ENCODE measurements around the gene EXOC6.

The EXOC6 gene

DNA sequence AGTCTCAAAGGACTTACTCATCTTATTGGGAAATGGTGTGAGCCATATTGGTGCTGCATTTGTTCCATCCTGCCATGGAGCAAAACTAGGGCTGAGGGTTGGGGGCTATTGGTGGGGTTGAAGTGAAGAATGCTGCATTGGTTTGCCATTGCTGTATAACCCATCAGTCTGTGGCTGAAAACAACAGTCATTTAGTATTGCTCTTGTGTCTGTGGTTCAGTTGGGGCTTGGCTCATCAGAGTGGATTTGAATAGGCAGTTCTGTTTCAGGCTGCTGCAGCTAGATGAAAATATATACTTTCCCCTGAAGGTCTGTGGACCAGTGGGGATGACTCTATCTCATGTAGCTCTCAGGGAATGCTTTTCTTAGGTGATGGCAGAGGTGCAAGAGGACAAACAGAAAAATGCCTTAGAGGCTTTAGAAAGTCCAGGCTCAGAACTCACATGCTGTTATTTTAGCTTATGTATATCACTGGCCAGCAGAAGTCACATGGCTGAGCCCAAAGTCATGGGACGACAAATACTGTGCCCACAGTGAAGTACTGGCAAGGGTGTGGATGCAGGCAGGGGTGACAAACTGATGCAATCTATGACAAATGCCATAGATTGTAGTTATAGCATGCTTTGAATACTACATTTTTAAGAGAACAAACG lies 15.2 kb upstream of the EXOC6 start:
- no peak for DNase-seq

DNA sequence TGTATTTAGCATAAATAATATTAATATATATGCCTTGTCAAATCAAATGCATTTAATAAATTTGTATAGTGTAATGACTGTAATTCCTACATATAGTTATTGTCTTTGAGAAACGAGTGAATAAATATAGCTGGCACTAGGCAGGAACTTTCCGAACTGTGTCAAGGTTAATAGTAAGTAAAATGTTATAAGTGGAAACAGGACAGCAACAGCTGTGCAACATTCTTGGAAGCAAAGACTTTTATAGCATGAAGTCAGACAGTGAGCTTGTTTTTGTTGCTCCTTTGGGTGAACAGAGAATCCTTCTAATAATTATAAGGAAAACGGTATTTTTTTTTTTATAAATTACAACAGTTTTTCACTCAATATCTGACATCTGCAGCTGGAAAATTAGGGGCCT lies 14.0 kb upstream of the EXOC6 start:
- no peak for DNase-seq

DNA sequence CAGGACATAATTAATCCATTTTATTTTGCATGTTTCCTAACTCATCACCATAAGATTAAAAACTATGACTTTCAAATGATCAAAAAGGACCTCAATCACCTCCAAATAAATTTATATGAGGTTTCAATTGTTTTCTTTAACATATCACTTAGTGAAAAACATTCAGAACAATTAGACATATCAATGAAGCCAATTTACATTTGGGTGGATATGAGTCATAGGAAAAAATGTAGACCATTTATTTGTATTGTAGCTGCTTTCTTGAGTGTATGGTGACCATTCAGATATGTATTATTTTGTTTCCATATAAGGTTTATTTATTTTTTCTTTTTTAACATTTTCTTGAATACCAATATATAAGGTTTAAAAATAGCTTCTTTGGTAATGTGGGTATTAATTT lies 13.3 kb upstream of the EXOC6 start:
- DNase-seq = no peak

DNA sequence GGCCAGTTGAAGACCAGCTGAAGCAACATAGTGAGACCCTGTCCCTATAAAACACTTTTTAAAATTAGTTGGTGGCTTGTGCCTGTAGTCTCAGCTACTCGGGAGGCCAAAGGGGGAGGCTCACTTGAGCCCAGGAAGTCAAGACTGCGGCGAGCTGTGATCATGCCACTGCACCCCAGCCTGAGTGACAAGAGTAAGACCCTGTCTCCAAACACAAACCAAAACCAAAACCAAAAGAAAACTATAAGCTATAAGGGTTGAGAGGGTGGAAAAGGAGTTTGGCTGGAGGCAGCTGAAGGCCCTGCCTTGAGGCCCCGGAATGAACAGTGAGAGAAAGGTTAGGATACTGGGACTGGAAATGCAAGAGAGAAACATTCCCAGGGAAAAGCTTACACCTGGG lies 10.9 kb upstream of the EXOC6 start:
- DNase-seq = no peak

DNA sequence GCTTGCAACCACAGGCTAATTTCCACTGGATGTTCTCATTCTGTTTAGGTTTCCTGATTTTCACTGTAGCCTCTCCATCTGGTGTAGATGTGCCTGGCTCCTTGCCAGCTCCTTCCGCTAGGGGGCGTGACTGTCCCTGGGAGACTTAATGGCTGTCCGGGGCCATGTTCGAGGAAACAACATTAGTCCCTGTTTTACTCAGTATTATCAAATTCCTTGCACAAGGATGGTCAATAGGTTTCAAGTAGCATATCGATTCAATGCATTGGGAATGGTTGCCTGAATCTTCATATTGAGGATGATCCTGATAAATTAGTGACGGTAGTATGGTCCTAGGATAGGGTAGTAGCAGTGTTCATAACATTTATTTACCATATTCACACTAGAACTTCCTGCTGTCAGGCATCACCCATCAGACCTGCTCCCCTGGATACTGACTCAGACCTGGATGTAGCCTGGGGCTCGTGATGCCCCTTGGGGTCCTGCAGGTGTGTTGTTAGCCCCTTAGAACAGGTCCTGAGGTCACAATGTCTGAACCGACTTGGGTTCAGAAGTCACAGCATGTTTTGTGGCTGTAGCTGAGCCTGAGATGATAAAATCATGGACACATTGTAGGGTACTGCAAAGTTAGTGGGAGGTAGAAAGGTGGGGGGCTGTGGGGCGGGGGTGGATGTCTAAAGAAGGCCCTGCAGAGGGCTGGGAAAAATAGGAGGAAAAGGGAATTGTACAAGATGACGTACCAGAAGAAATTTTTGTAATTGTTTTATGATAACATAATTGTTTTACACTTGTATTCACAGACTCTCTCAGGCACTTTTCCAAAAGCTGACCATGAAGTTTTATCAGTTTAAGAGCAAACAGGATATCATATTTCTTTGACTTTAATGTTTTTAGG lies 8.9 kb upstream of the EXOC6 start:
- peak; percentile 35 for DNase-seq

DNA sequence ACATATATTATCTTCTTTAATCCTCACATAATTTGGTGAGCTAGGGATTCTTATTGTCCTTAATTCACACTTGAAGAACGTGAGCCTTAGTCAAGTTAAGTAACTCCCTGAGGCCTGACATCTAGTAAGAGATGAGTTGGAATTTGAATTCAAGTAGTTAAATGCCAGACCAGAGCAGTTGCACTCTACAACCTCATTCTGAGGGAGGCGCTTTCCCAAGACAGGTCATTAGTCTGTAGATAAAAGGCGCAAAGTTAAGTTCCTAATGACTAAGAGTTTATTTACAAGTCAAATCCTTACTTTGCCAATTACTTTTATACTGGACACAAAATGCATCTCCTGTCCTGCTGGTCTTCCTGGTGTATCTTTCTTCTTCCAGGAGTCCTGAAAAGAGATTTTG lies 3.6 kb upstream of the EXOC6 start:
- DNase-seq = no peak

DNA sequence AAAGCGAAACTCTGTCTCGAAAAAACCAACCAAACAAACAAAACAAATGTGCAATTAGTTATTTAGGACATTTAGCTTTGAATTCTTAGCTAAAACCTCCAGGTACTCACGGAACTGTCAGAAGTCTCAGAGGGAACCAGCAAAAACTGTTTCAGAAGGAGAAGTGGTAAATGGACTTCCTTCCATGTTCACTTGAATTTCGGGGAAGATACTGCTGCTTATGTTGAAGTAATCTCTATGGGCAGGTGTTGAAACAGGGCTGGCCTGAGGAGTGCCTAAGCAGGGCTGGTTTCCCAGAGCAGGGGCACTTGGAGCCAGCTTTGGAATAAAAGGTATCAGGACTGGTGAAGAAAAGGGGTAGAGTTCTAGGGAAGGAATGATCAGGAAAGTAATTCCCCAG lies 2.4 kb upstream of the EXOC6 start:
- DNase-seq = no peak

DNA sequence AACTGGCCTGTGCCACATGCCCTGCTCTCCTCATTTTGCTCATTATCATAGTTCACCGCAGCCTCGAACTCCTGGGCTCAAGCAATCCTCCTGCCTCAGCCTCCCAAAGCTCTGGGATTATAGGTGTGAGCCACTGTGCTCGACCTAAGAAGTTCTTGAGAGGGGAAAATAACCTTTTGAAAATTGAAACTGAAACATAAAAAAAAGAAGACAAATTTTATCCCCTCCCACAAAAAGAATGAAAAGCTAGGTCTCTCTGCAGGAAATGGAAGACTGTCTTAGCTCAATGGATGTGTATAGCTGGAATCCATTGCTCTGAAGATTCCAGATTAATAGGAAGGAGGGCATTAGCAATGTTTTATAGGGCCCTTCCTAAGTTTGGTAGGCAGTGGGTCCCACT lies 2.0 kb upstream of the EXOC6 start:
- no peak for DNase-seq

DNA sequence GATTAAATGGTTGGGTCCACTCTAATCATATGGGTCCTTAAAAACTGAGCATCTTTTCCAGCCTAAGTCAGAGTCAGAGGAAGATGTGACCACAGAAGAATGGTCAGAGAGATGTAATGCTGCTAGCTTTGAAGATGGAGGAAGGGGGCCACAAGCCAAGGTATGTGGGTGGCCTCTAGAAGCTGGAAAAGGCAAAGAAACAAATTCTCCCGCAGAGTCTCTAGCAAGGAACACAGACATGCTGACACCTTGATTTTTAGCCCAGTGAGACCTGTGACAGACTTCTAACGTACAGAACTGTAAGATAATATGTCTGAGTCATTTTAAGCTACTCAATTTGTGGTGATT lies 1.5 kb upstream of the EXOC6 start:
- DNase-seq = no peak

DNA sequence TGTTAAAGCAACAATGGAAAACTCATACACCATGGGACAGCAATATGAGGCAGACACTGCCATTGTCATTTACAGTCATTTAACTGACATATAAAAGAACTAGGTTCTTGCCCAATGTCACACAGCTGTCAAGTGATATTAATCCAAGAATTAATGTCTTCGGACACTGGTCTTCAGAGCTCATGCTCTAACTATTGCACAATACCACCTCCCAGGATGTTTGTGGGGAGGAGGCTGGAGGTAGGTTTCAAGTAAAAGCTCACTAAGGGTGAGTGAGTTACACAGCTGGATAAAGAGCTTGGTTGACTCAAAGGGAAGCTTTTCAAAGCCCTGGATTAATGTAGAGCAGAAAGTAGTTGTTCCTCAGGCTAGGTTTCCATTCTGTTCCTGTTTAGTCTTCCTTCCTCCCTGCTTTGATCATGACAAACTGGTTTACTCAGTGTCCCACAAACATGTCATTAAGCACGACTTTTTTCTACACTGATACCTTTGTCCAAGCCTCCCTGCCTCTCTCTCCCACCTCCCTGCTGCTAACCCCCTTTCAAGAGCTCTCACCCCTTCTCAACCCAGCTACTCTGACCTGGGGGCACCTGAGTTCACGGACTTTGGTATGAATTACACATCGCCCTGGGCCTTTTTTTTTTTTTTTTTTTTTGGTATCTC lies 987 bp upstream of the EXOC6 start:
- DNase-seq = no peak

DNA sequence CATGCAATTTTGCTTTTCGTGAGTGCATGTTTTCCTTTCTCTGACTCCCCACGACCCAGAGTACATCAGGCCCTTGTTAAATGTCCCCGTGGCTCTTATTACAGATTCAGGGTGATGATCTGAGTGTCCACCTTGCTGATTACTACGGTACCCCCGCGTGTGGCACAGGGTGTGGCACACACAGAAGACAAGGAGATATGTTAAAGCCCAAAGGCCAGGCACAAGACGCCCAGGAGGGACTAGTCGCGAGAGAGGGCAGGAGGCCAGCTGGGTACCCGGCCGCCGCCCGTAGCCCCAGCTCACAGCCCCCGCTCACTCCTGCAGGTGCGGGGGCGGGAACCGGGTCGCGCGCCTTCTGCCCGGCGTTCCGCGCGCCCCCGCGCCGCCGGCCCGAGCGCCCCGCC lies 281 bp upstream of the EXOC6 start:
- DNase-seq = no peak

DNA sequence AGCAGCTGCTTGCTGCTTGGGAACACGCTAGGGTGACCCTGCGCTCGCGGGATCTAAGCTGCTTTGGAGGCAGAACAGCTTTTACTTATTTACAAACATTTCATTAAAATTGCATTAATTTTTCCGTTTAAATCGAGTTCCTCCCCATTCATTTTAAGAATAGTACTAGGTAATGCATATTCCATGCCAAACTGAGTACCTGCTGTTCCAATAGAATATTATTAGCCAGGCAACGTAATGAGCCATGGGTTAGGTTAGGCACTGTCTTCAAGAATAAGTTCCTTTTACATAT lies 860 bp downstream of the EXOC6 start:
- no peak for DNase-seq

DNA sequence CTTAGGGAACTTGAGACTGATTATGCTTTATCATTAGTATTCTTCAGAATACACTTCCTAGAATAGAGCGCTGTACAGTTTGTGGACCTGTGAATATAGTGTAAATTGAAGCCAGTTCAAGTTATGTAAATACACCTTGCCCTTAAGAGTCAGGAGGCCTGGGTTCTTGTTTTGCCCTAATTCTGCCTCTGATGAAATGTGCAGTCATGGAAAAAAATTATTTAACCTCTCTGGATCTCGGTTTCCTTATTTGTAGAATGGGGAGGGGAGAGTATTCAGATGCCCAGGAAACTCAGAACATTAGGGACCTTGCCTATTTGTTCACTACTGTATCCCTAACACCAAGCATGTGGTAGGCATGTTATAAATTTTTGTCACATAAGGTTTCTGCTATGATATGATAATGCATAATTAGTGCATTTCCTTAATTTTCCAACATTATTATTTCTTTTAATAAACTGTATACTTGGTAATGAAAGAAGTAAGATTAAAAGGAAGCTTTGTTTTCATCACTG lies 1.3 kb downstream of the EXOC6 start:
- DNase-seq = no peak

DNA sequence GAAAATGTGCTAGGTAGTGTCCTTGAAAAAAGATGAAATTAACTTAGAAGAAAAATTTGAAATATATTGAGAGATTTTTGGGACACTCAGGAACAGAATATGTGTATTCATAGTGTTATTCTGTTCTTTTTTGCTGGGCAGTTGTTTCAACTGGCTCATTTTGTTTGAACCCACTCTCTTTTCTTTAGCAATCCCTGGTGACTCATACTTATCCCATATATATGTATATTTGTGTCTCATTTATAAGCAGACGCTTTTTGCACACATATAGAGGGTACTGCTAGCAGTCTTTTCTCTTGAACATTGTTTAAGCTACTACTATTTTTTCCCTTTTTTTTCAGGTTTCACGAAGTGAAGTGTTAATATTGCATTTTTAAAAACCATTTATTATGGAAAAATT lies 1.9 kb downstream of the EXOC6 start:
- DNase-seq = no peak

DNA sequence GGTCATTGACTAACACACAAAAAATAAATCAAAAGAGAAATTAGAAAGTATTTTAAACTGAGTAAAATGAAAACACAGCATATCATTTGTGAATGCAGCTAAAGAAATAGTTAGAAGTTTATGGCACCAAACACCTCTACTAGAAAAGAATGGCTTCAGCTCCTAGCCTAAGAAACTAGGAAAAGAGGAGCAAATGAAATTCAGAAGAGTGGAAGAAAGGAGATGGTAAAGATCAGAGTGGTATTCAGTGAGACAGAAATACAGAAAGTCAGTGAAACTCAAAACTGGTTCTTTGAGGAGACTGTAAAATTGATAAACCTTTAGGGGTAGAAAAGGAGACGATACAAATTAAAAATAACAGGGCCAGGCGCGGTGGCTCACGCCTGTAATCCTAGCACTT lies 2.7 kb downstream of the EXOC6 start:
- no peak for DNase-seq

DNA sequence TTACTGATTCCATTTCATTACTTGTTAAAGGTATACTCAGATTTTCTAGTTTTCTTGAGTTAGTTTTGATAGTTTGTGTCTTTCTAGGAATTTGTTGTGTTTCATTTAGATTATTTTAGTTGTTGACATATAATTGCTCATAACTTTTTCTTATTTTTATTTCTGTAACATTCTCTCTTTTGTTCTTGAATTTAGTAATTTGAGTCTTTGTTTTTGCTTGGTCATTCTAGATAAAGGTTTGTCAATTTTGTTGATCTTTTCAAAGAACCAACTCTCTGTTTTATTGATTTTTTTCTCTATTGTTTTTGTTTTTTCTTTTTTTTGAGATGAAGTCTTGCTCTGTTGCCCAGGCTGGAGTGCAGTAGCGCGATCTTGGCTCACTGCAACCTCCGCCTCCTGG lies 7.2 kb downstream of the EXOC6 start:
- no peak for DNase-seq

DNA sequence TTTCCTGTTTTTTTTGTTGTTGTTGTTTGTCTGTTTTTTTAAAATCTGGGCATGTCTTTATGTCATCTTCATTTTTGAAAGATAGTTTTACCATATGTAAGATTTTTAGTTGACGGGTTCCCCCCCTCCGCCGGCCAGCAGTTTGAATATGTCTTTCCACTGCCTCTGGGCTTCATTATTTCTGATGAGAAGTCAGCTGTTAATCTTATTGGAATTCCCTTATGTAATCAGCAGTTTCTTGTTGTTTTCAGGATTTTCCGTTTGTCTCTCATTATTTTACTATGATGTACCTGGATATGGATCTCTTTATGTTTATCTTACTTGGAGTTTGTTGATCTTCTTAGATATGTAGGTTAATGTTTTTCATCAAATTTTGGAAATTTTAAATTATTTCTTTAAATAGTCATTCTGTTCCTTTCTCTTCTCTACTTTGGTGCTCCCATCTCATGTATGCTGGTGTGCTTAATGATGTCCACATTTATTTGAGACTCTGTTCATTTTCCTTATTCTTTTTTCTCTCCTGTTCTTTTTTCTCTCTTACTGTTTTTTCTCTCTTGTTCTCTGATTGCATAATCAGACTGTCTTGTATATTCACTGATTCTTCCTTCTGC lies 9.7 kb downstream of the EXOC6 start:
- no peak for DNase-seq

DNA sequence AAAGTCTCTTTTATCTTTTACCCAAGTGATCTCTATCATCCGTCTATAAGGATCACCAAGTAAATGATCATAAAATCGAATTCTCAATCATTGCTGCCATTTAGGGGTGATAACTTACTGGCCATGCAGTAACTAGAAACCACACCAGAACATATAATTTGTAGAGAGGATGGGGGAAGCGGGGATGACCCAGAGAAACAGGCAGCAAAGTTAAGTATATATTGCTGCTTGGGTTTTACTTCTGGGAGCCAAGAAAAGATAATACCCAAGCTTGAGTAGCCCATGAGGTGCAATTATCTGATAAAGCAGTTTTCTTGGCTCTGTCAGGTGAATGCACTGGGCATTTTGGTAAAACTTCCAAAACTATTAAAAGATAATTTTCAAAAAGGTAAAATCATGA lies 18.9 kb downstream of the EXOC6 start:
- DNase-seq = no peak

DNA sequence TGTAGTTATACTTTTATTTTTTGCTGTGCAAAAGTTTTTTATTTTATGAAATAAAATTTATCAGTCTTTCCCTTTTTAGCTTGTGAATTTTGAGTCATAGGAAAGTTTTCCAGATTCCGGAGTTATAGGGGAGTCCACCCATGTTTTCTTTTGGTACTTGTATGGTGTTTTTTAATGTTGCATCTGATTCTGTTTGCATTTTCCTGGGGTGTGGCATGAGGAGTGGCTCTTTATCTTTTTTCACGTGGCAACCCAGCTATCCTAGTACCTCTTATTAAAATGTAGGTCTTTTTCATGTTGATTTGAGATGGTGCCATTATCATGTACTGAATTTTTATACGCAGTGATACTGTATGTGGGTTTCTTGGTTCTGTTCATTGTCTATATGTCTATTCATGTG lies 19.7 kb downstream of the EXOC6 start:
- DNase-seq = no peak

DNA sequence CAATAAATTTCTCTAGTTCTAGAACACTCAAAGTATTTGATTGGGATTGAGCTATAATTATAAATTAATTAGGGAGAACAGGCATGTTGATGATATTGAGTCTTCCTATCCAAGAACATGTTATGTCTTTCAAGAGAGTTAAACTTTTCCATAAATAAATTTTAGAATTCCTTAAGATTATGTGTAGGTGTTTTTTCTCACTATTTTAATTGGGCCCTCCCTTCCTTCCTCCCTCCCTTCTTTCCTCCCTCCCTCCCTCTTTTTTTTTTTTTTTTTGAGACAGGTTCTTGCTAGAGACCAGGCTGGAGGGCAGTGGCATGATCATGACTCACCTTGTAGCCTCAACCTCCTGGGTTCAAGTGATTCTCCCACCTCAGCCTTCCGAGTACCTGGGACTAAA lies 20.2 kb downstream of the EXOC6 start:
- DNase-seq = no peak

DNA sequence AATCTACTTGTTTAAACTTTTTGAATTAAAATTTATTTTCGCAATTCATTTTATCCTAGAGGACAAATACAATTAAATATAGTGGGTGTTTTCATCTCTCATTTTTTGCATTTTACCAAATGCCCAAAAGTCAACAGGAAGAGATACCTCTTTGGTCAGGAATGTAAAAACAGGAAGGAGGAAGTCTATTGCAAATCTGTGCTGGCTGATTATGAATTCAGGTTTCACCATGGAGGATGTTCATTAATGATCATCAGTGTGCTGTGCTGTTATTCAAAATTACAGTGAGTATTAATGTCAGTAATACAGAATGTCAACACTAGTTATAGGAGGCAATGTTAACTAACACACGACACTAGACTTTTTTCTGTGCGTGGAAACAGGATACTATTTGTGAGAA lies 24.7 kb downstream of the EXOC6 start:
- no peak for DNase-seq

DNA sequence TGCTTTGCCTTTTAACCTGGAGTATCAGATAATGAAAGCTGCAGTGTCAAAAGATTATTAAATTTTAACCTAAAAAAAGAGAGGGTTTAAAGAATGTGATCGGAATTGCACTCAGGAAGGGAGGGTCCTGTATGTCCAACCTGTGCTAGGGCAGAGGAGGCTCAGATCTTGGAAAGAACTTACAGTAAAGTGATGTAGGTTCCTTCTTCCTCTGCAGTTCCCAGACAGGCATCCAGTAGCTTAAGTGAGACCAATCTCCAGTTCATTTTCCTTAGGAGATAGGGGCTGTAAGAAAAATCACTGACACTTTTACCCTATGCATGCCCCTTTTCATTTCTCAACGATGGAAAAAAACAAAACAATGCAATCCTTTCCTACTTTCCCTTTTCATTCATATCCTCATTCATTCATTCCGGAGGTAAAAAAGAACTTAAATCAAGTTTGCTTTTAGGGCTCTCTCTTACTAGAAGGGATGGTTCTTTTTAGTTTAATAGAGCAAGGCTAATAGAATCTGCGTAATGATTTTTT lies 28.3 kb downstream of the EXOC6 start:
- no peak for DNase-seq

DNA sequence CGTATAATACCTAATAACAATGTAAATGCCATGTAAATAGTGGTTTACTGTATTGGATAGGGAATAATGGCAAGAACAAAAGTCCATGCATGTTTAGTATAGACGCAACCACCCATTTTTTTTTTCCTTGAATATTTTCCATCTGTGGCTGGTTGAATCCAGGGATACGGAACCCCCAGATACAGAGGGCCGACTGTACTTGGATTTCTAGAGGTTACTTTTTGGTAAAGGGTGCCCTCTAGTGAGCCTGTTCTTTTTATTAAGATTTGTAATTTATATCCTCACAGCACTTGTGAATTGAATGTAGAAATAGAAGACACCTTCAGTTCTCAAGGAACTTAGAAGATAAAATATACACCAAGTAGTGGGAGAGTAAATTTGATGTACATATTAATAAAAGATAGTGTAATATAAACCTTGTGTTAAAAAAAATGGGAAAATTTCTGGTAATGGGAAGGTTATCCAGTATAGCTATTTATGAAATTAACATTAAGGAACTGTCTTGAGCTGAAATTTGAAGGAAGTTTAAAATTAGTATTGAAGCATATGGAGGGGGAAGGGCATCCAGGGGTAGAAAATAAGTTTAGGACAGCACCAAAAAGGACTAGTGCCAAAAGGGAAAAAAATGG lies 32.0 kb downstream of the EXOC6 start:
- DNase-seq = no peak

All from stimulated activated CD4-positive, alpha-beta T cell treated with anti-CD3 and anti-CD28 coated beads, Interleukin-12 subunit alpha, Interleukin-12 subunit beta, amount 100 ng/mL, for 4 hours (primary cell).